Muscle of leg (tissue), 16 donors: Measurements from ENCODE around the gene RSKR. TPM values are rescaled to one million over a fixed set of nuclear protein-coding genes. Genes with fewer than 3 reads are reported as not detected.
A peak's percentile ranks its signal among the peaks of the same experiment; 100 is the strongest.
"Not testable (repeated sequence)": the region's sequence is repeated elsewhere in the genome, so short reads cannot be mapped to it uniquely, and the experiment has no call there.

Experiments
- DNase-seq: peaks from one replicate; pipeline ENCODE4 v3.0.0; 2013
- H3K27ac ChIP-seq: one replicate; pipeline ENCODE4 v1.5.1; 2013; ENCODE audit warnings: mild to moderate bottlenecking, low read length, control low read depth
- H3K27me3 ChIP-seq: one replicate; pipeline ENCODE4 v1.6.1; 2013; ENCODE audit warnings: low read length; ENCODE audit not compliant: control insufficient read depth, insufficient read depth
- H3K36me3 ChIP-seq: one replicate; pipeline ENCODE4 v1.6.1; 2013; ENCODE audit warnings: low read length; ENCODE audit not compliant: control insufficient read depth, insufficient read depth
- H3K4me1 ChIP-seq: one replicate; pipeline ENCODE4 v1.6.1; 2013; ENCODE audit warnings: low read length; ENCODE audit not compliant: control insufficient read depth, insufficient read depth
- H3K4me3 ChIP-seq: one replicate; pipeline ENCODE4 v1.5.1; 2013; ENCODE audit warnings: low read length, control low read depth
- H3K9me3 ChIP-seq: replicated peaks from 2 replicates; pipeline ENCODE4 v1.6.1; 2013; ENCODE audit warnings: low read depth, low read length; ENCODE audit not compliant: control insufficient read depth
- WGBS: methylation state at CpG from one replicate; pipeline ENCODE4 v1.1.5; 2013; ENCODE audit warnings: missing lambda C conversion rate; ENCODE audit not compliant: insufficient coverage; 5-methylcytosine and 5-hydroxymethylcytosine counted together
- long read RNA-seq, 11 donors: transcript quantifications; one replicate each; lab custom pipeline, GENCODE V29; 2026
- polyA plus RNA-seq, 8 donors: library from polyadenylated mRNA; unstranded; fragments of 120-200 nt; gene quantifications; one replicate each; pipeline versions ENCODE4 v1.2.1 to v1.2.3, GENCODE V29; 2013; ENCODE audit warnings: inconsistent platforms in 1 of 8, low replicate concordance in 1 of 8; ENCODE audit not compliant: insufficient read length in 8 of 8, insufficient read depth in 1 of 8
- total RNA-seq: library from RNA; stranded (reverse); fragments of 120-200 nt; gene quantifications from one replicate; pipeline ENCODE4 v1.2.4, GENCODE V29; 2013

Gene RSKR
- total RNA-seq: 7.4 TPM
- polyA plus RNA-seq: 10 to 100 TPM in 6 of 8 donors, 1 to 10 TPM in 2; 6.6 to 22.8 (median 13.2) TPM
- long read RNA-seq, donor 1, transcript SGK494-211 (1 exons, 2,975 nt): major isoform, 10 of 10 reads
- long read RNA-seq, donor 1, partial matches to known transcripts: 0 of 10 reads
- long read RNA-seq, donor 1, other reads (novel, unspliced or antisense): 0 of 10 reads
- long read RNA-seq, donor 2, partial matches to known transcripts: 0 of 3 reads
- long read RNA-seq, donor 2, other reads (novel, unspliced or antisense): 0 of 3 reads
- long read RNA-seq, donor 3, transcript SGK494-211 (1 exons, 2,975 nt): major isoform, 8 of 8 reads
- long read RNA-seq, donor 3, partial matches to known transcripts: 0 of 8 reads
- long read RNA-seq, donor 3, other reads (novel, unspliced or antisense): 0 of 8 reads
- long read RNA-seq, donor 4, partial matches to known transcripts: 0 of 1 reads
- long read RNA-seq, donor 4, other reads (novel, unspliced or antisense): 0 of 1 reads
- long read RNA-seq, donor 5, transcript SGK494-211 (1 exons, 2,975 nt): major isoform, 11 of 11 reads
- long read RNA-seq, donor 5, partial matches to known transcripts: 0 of 11 reads
- long read RNA-seq, donor 5, other reads (novel, unspliced or antisense): 0 of 11 reads
- long read RNA-seq, donor 6, transcript SGK494-211 (1 exons, 2,975 nt): major isoform, 12 of 12 reads
- long read RNA-seq, donor 6, partial matches to known transcripts: 0 of 12 reads
- long read RNA-seq, donor 6, other reads (novel, unspliced or antisense): 0 of 12 reads
- long read RNA-seq, donor 7, partial matches to known transcripts: 0 of 4 reads
- long read RNA-seq, donor 7, other reads (novel, unspliced or antisense): 0 of 4 reads
- long read RNA-seq, donor 8, transcript SGK494-211 (1 exons, 2,975 nt): major isoform, 6 of 6 reads
- long read RNA-seq, donor 8, partial matches to known transcripts: 0 of 6 reads
- long read RNA-seq, donor 8, other reads (novel, unspliced or antisense): 0 of 6 reads
- long read RNA-seq, donor 9, partial matches to known transcripts: 0 of 4 reads
- long read RNA-seq, donor 9, other reads (novel, unspliced or antisense): 0 of 4 reads
- long read RNA-seq, donor 10, transcript SGK494-211 (1 exons, 2,975 nt): major isoform, 9 of 9 reads
- long read RNA-seq, donor 10, partial matches to known transcripts: 0 of 9 reads
- long read RNA-seq, donor 10, other reads (novel, unspliced or antisense): 0 of 9 reads
- long read RNA-seq, donor 11, transcript SGK494-211 (1 exons, 2,975 nt): major isoform, 8 of 8 reads
- long read RNA-seq, donor 11, partial matches to known transcripts: 0 of 8 reads
- long read RNA-seq, donor 11, other reads (novel, unspliced or antisense): 0 of 8 reads

DNA sequence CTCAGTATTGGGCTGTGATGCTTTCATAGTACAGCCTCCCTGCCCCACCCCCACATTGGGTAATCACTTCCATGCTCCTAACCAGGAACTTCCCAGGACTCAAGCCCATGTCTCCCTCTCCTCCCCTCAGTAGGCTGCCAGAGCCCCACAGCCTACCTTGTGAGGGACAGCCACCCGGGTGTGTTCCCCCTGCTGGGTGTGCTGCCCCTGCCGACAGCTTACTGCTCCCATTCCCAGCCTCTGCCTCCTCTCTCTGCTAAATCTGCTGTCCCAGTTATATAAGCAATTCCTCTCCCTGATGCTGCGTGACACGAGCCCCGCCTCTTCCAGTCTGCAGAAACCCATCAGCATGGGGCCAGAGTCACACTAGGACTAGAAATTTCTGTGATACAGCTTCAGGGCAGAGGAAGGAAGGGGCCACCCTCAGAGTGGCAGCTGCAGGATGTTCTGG is at the start of gene RSKR:
TSS of gene RSKR (minus strand) at position 255 of the 451 bp plus-strand sequence. CDS start at position 231, 24 bp downstream.
- Histone ChIP-seq H3K27me3 (no peaks in the 10 kb centered on the region), H3K4me1 (no peaks in the 10 kb centered on the region), H3K9me3 (no peaks in the 10 kb centered on the region), H3K36me3 (peaks cover 75% of the 10 kb centered on the region), H3K4me3 (no peak within 1 kb of the TSS), H3K27ac (no peak within 1 kb of the TSS)
- DNase-seq: no peak
- WGBS: 63% methylated on average over 3 of the region's 5 CpGs

DNA sequence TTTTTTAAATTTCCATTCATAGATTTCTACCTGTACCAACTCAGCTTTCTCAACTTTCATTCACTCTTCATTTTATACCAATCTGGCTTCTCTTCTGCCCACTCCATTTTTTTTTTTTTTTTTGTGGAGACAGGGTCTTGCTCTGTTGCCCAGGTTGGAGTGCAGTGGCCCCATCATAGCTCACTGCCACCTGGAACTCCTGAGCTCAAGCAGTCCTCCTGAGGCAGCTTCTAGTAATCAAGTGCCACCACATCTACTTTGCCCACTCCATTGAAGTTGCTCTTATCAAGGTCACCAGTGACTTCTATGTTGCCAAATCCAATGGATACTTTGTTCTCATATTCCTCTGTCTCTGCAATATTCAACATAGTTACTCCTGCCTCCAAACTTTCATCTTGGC is 49.7 kb upstream of the RSKR start:
- Histone ChIP-seq H3K4me1 (peaks cover 6% of the 10 kb centered on the region), H3K36me3 (peaks cover 21% of the 10 kb centered on the region), H3K4me3 (no peak overlapping the region)

DNA sequence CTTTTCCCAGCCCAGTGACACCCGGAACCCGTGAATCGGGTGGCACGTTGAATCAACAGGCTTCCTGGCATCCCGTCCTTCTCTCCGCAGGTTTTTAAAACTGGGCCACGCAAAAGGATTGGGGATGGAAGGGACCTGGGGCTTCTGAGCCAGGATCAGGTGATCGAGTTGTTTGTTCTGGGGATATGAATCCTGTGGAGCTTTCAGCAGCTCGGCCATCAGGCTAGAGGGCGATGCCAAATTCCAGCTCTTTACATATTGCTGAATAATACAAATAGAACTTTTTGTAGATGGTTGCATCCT is 48.5 kb upstream of the RSKR start:
- H3K27ac ChIP-seq: peak overlapping the region; percentile 99
- peaks cover 2% of the 10 kb centered on the region for H3K9me3 ChIP-seq
- H3K4me3 ChIP-seq: peak overlapping the region; percentile 96
- no peak for DNase-seq
- no peaks in the 10 kb centered on the region for H3K27me3 ChIP-seq
- H3K4me1 ChIP-seq: peaks cover 6% of the 10 kb centered on the region
- peaks cover 20% of the 10 kb centered on the region for H3K36me3 ChIP-seq
- WGBS: no CpG with 5 or more reads among the region's 10 CpGs

More for the DNA sequence above, 49.7 kb upstream of the RSKR start:
- H3K27ac ChIP-seq: no peak overlapping the region
- no peaks in the 10 kb centered on the region for H3K27me3 ChIP-seq
- DNase-seq: no peak
- H3K9me3 ChIP-seq: peaks cover 2% of the 10 kb centered on the region

- WGBS: under 1% methylated on average over 55 of the region's 66 CpGs
- H3K9me3 ChIP-seq: peaks cover 2% of the 10 kb centered on the region
- H3K4me3 ChIP-seq: peak within 1 kb of the TSS; percentile 96
- peaks cover 24% of the 10 kb centered on the region for H3K36me3 ChIP-seq
- peak; percentile 95 for DNase-seq
- no peaks in the 10 kb centered on the region for H3K27me3 ChIP-seq
- H3K4me1 ChIP-seq: peaks cover 6% of the 10 kb centered on the region
- peak within 1 kb of the TSS; percentile 99 for H3K27ac ChIP-seq
These were observed 47.9 kb upstream of the RSKR start, which contains the start of the genes SDF2 and SUPT6H for GRCh38 chr17:28661635-28662526. Gene SDF2, minus strand, starts transcription at chr17:28661906. Its CDS starts 30 bp downstream, at chr17:28661876. Gene SUPT6H, plus strand, starts transcription at chr17:28662205. Its CDS starts 11,197 bp downstream, at chr17:28673402.

GRCh38 chr17:28659497-28659881 is 45.5 kb upstream of the RSKR start:
- H3K9me3 ChIP-seq, H3K27me3 ChIP-seq, H3K27ac ChIP-seq, DNase-seq, H3K4me3 ChIP-seq, H3K4me1 ChIP-seq: not testable (repeated sequence)
- H3K36me3 ChIP-seq: peaks cover 28% of the 10 kb centered on the region
- WGBS: 98% methylated on average over 17 of the region's 23 CpGs

GRCh38 chr17:28658766-28659496 is 44.9 kb upstream of the RSKR start:
- H3K36me3 ChIP-seq: peaks cover 28% of the 10 kb centered on the region
- 97% methylated on average over 33 of the region's 46 CpGs for WGBS

GRCh38 chr17:28658342-28658741 is 44.4 kb upstream of the RSKR start:
- not testable (repeated sequence) for H3K27me3 ChIP-seq, DNase-seq, H3K27ac ChIP-seq, H3K4me3 ChIP-seq, H3K9me3 ChIP-seq, H3K4me1 ChIP-seq
- H3K36me3 ChIP-seq: peaks cover 28% of the 10 kb centered on the region
- 100% methylated on average over 3 of the region's 8 CpGs for WGBS

More at GRCh38 chr17:28658766-28659496, 44.9 kb upstream of the RSKR start:
- H3K4me1 ChIP-seq, H3K9me3 ChIP-seq, H3K27ac ChIP-seq, H3K4me3 ChIP-seq, H3K27me3 ChIP-seq, DNase-seq: not testable (repeated sequence)

DNA sequence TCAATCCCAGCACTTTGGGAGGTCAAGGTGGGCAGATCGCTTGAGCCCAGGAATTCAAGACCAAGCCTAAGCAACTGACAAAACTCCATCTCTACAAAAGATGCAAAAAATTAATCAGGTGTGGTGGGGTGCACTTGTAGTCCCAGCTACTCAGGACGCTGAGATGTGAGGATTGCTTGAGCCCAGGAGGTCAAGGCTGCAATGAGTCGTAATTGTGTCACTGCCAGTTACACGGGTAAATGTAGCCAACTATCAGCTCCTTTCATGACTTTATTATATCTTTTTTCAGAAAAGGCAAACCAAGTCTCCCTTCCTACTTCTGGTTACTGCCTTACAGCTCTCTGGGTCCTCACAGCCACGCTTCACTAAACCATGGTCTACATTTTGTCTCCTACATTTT is 43.8 kb upstream of the RSKR start:
- H3K36me3 ChIP-seq: peaks cover 28% of the 10 kb centered on the region
- DNase-seq: no peak
- peaks cover 2% of the 10 kb centered on the region for H3K9me3 ChIP-seq
- H3K27me3 ChIP-seq: no peaks in the 10 kb centered on the region
- no peak overlapping the region for H3K27ac ChIP-seq
- WGBS: 100% methylated on average over 3 of the region's 5 CpGs
- peaks cover 3% of the 10 kb centered on the region for H3K4me1 ChIP-seq
- no peak overlapping the region for H3K4me3 ChIP-seq
